Chondrocyte (in vitro differentiated cells): Measurements from ENCODE around the gene ZNF628. TPM values are rescaled to one million over a fixed set of nuclear protein-coding genes. Genes with fewer than 3 reads are reported as not detected.

Experiments
- DNase-seq: peaks from one replicate; pipeline ENCODE4 v3.0.0; 2021; ENCODE audit warnings: mixed read lengths, low spot score
- H3K27ac Mint-ChIP-seq: one replicate; pipeline ENCODE4 v1.8.0; 2021; ENCODE audit warnings: mild to moderate bottlenecking, moderate library complexity, mixed read lengths; ENCODE audit not compliant: unreplicated experiment
- H3K27me3 Mint-ChIP-seq: 2 replicates; pipeline ENCODE4 v1.8.0; 2021; ENCODE audit warnings: low read depth, mixed read lengths
- H3K36me3 Mint-ChIP-seq: 2 replicates; pipeline ENCODE4 v1.8.0; 2021; ENCODE audit warnings: low read depth, mixed read lengths
- H3K4me1 Mint-ChIP-seq: 2 replicates; pipeline ENCODE4 v1.8.0; 2021; ENCODE audit warnings: low read depth, mild to moderate bottlenecking, mixed read lengths
- H3K4me3 Mint-ChIP-seq: one replicate; pipeline ENCODE4 v1.8.0; 2021; ENCODE audit warnings: mild to moderate bottlenecking, moderate library complexity, mixed read lengths; ENCODE audit not compliant: unreplicated experiment
- H3K9me3 Mint-ChIP-seq: 2 replicates; pipeline ENCODE4 v1.8.0; 2021; ENCODE audit warnings: low read depth, mixed read lengths
- CTCF ChIP-seq: fragments of 200-600 bp; sonication (generic); IDR thresholded peaks from 2 replicates; pipeline ENCODE4 v1.5.0; 2021; ENCODE audit warnings: antibody characterized with exemption, mild to moderate bottlenecking, moderate library complexity
- total RNA-seq: library from RNA; stranded (reverse); gene quantifications from 3 replicates; pipeline ENCODE4 v1.2.1, GENCODE V29; 2021

ZNF628 gene
- total RNA-seq, 1 donor from 2014 or later, result 9.4 TPM

GRCh38 chr19:55435020-55435419, 41.4 kb upstream of the ZNF628 start:
- Mint-ChIP-seq H3K4me1 (no peaks in the 10 kb centered on the region), H3K9me3 (peaks cover 3% of the 10 kb centered on the region), H3K36me3 (no peaks in the 10 kb centered on the region), H3K27me3 (peaks cover 23% of the 10 kb centered on the region), H3K4me3 (no peak overlapping the region), H3K27ac (no peak overlapping the region)
- TF ChIP-seq CTCF, result no peak
- DNase-seq, result no peak

- no peak for DNase-seq
- Mint-ChIP-seq H3K27ac (no peak overlapping the region), H3K27me3 (peaks cover 37% of the 10 kb centered on the region), H3K4me1 (peaks cover 12% of the 10 kb centered on the region), H3K4me3 (no peak overlapping the region), H3K36me3 (peaks cover 3% of the 10 kb centered on the region), H3K9me3 (peaks cover 3% of the 10 kb centered on the region)
- TF ChIP-seq CTCF, result no peak
Measured at GRCh38 chr19:55436847-55437246, 39.6 kb upstream of the ZNF628 start.

GRCh38 chr19:55437410-55437809, 39.0 kb upstream of the ZNF628 start:
- no peak overlapping the region for H3K4me3 Mint-ChIP-seq
- H3K9me3 Mint-ChIP-seq, result peaks cover 3% of the 10 kb centered on the region
- H3K27ac Mint-ChIP-seq, result peak overlapping the region; percentile 36
- TF ChIP-seq CTCF, result no peak
- H3K4me1 Mint-ChIP-seq, result peaks cover 12% of the 10 kb centered on the region
- H3K36me3 Mint-ChIP-seq, result peaks cover 3% of the 10 kb centered on the region
- peaks cover 40% of the 10 kb centered on the region for H3K27me3 Mint-ChIP-seq
- no peak for DNase-seq

- no peak for DNase-seq
- TF ChIP-seq CTCF, result no peak
- peaks cover 51% of the 10 kb centered on the region for H3K27me3 Mint-ChIP-seq
- no peak overlapping the region for H3K4me3 Mint-ChIP-seq
- no peak overlapping the region for H3K27ac Mint-ChIP-seq
- H3K4me1 Mint-ChIP-seq, result peaks cover 14% of the 10 kb centered on the region
- peaks cover 3% of the 10 kb centered on the region for H3K36me3 Mint-ChIP-seq
- peaks cover 3% of the 10 kb centered on the region for H3K9me3 Mint-ChIP-seq
Measured at GRCh38 chr19:55439052-55439451, 37.4 kb upstream of the ZNF628 start.

- Mint-ChIP-seq H3K27ac (no peak overlapping the region), H3K4me3 (no peak overlapping the region), H3K36me3 (peaks cover 3% of the 10 kb centered on the region), H3K4me1 (peaks cover 14% of the 10 kb centered on the region), H3K27me3 (peaks cover 66% of the 10 kb centered on the region), H3K9me3 (peaks cover 3% of the 10 kb centered on the region)
- TF ChIP-seq CTCF, result no peak
- DNase-seq, result no peak
Measured at GRCh38 chr19:55440411-55441105, 35.9 kb upstream of the ZNF628 start.
